ENCODE measurements around the gene IL12B.
"Not testable (repeated sequence)": the region's sequence is repeated elsewhere in the genome, so short reads cannot be mapped to it uniquely, and the experiment has no call there.

The IL12B gene

DNA sequence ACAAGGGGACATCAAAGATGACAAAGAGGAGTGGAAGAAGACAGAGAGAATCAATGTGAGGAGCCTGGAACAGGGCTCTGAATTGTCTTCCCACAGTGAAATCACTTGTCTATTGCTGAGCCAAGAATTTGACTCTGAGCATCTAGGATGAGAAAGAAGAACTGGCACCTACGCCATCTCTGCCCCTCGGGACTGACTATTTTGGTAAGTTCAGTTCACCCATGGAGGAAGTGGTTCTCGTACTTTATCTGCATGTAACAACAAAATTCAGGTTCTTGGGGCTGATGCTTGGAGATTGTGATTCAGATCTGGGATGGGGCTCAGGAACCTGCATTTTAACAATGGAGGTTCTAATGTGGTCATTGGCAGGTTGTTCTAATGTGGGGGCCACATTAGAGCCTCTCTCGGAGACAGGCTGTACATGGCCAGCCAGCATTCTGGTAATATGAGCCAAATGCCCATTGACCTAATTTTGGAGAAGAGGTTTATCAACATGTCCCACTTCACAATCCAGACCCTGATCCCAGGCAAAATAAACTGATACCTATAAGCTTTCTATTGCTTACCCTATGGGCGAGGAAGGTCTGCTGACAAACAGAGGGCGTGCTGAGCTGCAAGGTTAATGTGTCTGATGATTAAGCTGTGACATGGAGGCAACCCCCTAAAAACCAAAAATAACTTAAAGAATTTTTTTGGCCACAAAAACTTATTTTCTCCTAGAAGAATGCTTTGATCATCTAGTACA is 2.7 kb upstream of the IL12B start:
- DNase-seq (ENCODE audit: low spot score): no peak

DNA sequence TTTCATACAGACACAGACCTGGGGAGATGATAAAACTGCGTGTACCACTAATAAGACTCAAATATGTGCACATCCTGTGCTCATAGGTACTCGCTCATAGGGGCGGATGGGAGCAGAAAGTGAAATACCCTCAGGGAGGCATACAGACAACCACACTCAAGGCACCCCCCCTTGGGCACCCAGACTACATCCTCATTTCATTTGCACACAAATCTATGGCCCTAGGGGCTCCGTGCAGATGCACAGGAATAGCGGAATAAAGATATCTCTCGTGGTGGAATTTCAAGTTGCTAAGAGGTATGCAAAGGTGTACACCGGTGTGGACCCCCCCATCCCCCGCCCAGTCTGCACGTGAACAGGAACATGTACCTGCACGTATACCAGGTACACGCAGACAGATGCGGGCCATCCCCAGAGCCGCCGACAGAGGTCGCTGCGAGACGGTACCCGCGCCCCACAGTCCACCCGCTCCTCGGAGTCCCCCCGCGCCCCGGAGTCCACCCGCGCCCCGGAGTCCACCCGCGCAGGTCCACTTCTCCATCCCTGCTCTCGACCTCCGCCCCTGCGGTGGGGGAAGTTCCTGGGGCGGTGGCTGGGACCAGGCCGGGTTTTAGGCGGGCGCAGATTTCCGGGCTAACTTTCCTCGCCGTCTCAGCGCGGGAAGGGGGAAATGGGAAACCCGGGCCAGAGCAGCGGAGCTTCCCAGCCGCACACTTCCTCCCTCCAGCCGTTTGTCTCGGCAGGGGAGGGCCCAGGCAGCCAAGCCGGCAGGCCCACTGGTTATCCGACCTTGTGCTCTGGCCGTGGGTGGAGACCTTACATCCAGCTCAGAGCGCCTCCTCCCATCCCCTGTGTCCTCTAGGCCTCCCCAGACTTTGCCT is 1.0 kb upstream of the IL12B start:
- peak; percentile 72 for DNase-seq (ENCODE audit: low spot score)

GRCh38 chr5:159324986-159325385 is 5.3 kb downstream of the IL12B start:
- DNase-seq (ENCODE audit: low spot score): no peak

DNA sequence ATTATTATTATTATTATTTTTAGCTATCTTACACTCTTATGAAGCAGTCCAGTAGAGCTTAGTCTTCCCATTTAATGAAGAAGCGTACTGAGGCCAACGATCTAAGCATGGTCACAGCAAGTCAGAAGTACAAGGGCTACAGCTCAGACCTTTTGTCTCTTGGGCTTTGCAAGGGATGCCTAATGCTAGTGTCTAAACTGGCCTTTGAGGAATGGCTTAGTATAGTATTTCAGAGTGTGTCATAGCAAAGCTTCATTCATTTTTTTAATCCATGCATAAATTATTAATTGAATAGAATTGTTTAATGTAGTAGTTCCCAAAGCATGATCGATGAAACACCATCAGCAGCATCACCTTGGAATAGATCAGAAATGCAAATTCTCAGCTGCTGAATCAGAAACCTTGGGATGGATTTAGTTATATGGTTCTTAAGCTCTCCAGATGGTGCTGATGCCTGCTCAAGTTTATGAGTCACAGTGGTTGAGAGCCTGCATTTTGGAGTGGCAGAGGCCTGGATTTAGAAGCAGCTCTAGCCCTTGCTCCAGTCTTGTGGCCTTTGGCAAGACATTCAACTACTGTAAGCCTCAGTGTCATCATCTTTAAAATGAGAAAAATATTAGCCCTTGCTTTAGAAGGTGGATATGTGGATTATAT is 6.1 kb downstream of the IL12B start:
- DNase-seq (ENCODE audit: low spot score): peak; percentile 81

DNA sequence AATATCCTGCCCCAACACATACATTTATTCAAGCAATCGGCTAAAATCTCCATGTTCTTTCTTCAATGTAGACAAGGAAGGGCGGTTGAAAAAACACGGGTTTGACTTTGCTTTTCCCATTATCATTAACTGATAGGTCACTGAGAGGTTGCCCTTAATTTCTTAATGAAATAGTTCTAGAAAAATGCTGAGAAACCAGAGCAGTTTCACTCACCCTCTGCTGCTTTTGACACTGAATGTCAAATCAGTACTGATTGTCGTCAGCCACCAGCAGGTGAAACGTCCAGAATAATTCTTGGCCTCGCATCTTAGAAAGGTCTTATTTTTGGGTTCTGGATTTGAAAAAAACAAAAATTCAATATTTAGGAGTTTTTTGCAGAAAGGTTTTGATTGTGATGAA is 8.1 kb downstream of the IL12B start:
- DNase-seq (ENCODE audit: low spot score): no peak

- DNase-seq (ENCODE audit: low spot score): no peak
Observed at GRCh38 chr5:159319832-159320231, 10.5 kb downstream of the IL12B start.

DNA sequence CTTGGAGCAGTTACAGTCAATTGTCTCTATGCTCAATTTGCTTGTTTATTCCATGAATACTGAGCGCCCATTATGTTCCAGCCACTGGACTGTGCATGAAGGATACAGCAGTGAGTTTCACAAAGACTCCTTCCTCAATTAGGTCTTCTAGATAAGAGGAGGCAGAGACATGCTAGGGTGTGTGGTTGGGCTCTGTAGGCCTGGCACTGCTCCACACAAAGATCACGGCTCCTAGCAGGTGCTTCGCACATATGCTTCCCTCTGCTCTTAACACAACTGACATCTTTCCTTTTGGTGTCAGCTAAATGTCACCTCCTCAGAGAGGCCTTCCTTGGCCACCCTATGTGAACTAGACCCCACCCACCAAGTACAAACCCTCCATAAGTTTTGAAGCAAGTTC is 10.9 kb downstream of the IL12B start:
- DNase-seq (ENCODE audit: low spot score): no peak

DNA sequence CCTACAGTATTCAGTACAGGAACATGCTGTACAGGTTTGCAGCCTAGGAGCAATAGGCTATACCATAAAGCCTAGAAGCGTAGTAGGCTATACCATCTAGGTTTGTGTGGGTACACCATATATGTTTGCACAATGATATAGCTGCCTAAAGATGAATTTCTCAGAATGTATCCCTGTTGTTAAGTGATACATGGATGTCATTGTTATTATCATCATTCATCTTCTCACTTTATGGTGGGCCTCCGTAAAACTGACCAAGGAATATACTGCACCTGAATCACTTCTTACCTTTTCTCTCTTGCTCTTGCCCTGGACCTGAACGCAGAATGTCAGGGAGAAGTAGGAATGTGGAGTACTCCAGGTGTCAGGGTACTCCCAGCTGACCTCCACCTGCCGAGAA is 11.8 kb downstream of the IL12B start:
- DNase-seq (ENCODE audit: low spot score): no peak

DNA sequence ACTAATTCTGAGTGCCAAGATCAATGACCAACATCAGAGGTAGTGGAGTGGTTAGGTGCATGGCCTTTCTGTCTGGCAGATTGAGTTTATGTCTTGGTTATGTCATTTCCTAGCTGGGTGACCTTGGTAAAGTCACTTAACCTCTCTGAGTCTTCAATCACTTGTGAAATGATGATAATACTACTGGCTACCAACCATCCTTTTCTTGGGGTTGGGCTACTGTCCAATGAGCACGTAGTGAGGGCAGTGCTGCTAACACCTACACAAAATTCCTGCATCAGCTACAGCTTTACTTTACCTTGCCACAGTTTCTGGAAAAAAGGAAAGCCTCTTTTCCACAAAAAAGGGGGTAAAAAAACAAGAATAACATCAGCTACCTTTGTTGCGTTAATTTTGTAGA is 12.4 kb downstream of the IL12B start:
- DNase-seq (ENCODE audit: low spot score): no peak

- DNase-seq (ENCODE audit: low spot score): peak; percentile 64
Observed at GRCh38 chr5:159316519-159317383, 13.5 kb downstream of the IL12B start.

- DNase-seq (ENCODE audit: low spot score): no peak
Observed at GRCh38 chr5:159313197-159313596, 17.1 kb downstream of the IL12B start.

DNA sequence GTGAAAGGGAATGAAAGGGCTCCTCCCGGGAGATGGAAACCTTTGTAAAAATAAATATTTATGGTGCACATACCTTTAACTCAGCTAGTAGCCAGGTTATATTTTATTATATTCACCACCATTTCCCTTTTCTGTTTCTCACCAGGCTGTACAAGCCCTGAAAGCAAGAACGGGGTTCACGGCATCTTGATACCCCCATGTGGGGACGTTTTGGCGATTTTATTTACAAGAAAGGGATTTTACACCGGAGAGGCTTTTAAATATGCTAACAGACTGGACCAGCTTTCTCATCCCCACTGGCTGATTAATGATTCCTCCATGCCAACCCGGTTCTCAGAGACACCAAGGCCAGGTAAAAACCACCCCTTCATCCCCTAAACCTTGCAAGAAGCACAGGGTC is 19.2 kb downstream of the IL12B start:
- DNase-seq (ENCODE audit: low spot score): no peak

GRCh38 chr5:159310511-159310910 is 19.8 kb downstream of the IL12B start:
- DNase-seq (ENCODE audit: low spot score): no peak

- no peak for DNase-seq (ENCODE audit: low spot score)
Observed at GRCh38 chr5:159309689-159310433, 20.4 kb downstream of the IL12B start.

GRCh38 chr5:159304961-159305595 is 25.2 kb downstream of the IL12B start:
- peak; percentile 35 for DNase-seq (ENCODE audit: low spot score)

DNA sequence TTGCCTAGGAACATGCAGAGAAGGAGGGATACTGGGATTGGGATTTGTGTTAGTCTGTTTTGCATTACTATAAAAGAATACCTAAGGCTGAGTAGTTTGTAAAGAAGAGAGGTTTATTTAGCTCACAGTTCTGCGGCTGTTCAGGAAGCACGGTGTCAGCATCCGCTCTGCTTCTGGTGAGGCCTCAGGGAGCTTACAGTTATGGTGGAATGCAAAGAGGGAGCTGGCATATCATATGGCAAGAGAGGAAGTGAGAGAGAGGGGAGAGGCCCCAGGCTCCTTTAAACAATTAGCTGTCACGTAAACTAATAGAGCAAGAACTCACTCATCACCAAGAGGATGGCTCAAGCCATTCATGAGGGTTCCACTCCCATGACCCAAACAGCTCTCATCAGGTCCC is 27.0 kb downstream of the IL12B start:
- DNase-seq (ENCODE audit: low spot score): no peak

GRCh38 chr5:159301929-159302860 is 28.1 kb downstream of the IL12B start:
- DNase-seq (ENCODE audit: low spot score): not testable (repeated sequence)

GRCh38 chr5:159301466-159301865 is 28.8 kb downstream of the IL12B start:
- DNase-seq (ENCODE audit: low spot score): no peak

DNA sequence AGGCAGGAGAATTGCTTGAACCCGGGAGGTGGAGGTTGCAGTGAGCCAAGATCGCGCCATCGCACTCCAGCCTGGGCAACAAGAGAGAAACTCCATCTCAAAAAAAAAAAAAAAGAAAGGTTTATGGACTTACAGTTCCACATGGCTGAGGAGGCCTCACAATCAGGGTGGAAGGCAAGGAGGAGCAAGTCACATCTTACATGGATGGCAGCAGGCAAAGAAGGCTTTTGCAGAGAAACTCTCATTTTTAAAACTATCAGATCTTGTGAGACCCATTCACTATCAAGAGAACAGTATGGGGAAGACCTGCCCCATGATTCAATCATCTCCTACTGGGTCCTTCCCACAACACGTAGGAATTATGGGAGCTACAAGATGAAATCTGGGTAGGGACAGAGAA is 33.0 kb downstream of the IL12B start:
- not testable (repeated sequence) for DNase-seq (ENCODE audit: low spot score)

All from AG08396 (cell line).